HG03045 (cell line): ENCODE results near the gene ZNF618.

Experiments used
- ATAC-seq: cut with Tn5 transposase; IDR thresholded peaks from one replicate; pipeline ENCODE4 v1.9.1; 2021; ENCODE audit warnings: mild to moderate bottlenecking, moderate library complexity; ENCODE audit not compliant: unreplicated experiment

Gene ZNF618

DNA sequence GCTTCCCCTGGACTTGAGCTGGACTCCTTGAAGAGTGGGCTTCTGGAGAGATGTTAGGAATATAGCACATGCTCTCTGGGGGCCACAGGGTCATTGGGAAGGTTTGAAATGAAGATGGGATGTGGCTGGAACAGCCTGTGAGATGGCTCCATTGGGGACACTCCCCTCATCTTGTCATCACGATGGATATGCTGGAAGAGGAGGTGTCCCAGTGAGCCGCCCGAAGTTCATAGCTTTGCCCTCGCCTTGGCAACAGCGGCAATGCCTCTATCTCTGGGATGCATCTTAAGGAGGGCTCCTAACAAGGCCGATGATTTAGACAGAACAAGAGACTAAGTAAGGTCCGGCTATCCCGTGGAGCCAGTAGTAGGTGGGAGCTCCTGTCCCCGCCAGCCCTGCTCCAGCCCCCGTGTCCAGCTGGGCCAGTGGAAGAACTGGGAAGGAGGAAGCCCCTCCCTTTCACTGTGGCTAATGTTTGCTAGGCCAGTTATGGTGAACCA, 178.1 kb downstream of the ZNF618 start:
- ATAC-seq = no peak

DNA sequence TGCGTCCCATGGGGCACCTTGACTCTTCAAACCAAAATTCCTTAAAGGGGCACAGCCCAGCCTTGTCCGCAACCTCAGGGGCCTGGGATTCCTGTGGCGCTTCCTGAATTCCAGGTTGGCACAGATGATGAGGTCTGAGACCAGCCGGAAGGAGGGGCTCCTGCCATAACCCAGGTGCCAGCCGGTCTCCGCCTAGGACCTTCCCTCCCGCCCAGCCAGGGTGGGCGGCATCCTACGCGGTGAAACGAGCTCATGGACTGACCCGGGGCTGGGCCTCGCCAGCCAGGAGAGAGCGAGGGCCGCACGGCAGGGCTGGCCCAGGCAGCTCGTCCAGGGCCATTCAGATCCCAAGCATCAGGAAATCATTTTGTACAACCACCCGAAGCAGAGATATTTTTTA, 179.0 kb downstream of the ZNF618 start:
- ATAC-seq = no peak

DNA sequence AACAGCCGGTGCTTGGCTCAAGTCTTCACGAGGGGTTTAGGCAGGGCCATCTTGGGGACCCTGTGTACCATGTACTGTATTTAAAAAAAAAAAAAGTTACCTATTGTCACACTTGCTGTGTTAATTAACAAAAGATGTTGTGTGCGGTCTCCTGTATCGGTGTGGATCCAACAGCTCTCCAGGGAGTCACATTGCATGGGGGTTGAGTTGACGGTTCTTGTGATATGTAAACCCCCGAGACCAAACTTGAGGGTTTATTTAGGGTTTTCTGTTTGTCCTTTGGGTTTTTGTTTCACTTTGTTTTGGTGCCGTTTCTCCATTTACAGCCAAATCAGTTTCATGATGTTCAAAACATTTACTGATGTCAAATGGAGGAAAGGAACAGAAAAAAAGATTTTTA, 179.8 kb downstream of the ZNF618 start:
- ATAC-seq = no peak

DNA sequence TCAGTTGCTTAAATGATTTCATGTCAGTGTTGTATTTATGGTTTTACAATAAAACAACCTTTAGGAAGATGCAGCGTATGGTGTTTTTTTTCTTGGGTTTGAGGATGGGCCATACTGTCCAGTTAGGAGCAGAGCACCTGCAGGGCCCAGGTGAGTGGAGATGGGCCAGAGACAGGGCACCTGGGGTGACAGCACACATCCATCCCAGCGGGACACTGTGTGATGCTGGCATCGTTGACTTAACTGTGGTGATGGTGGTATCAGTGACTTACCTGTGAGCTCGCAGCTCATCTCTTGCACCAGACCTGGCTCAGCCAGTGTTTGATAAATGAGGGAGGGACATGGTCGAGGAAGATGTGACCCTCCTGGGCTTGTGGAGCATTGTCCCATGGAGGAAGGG, 180.4 kb downstream of the ZNF618 start:
- no peak for ATAC-seq

DNA sequence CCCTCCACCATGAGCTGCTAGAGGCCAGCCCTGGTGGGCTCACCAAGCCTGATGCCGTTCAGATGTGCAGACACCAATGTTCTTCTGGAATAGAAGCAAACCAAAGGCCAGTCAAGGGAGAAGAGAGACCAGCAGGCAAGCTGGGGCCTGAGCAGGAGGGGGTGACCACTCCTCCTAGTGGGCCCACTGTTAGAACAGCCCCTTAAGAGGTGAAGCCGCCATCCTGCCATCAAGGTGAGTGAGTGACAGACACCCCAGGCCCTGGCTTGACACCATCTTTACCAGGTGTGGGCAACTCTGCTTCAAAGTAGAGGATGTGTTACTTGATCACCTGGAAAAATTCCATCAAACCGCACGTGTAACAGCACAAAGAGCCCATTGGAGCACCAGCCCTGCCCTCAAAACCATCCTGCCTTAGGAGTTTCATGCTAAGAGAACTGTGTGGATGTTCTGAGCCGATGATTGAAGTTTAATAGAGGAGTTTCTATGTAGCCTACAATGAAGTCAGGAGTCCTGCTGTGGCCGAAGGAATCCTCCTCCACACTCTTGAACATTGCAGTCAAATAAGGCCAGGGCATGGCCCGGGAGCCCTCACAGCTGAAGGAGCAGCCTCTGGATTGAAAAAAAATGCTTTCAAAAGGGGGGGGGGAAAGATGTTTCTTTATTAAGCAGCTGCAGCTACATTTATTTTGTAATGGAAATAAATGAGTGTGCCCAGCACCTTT, 181.2 kb downstream of the ZNF618 start:
- ATAC-seq = no peak

DNA sequence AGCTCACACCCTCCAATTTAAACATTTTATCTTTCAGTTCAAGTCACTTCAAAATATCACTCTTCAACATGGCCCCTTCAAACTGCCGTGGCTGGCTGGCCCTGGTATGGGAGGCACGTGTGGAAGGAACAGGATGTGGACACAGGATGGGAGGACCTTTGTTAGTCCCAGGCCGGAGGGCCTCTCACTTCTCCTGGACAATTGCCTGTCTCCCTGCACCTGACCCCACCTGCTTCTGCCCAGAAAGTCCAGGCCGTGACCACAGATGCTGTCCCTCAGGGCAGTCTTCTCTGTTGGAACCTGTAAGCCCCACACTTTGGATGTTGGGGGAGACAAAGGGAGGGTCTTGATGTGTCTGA, 182.6 kb downstream of the ZNF618 start:
- ATAC-seq = no peak

DNA sequence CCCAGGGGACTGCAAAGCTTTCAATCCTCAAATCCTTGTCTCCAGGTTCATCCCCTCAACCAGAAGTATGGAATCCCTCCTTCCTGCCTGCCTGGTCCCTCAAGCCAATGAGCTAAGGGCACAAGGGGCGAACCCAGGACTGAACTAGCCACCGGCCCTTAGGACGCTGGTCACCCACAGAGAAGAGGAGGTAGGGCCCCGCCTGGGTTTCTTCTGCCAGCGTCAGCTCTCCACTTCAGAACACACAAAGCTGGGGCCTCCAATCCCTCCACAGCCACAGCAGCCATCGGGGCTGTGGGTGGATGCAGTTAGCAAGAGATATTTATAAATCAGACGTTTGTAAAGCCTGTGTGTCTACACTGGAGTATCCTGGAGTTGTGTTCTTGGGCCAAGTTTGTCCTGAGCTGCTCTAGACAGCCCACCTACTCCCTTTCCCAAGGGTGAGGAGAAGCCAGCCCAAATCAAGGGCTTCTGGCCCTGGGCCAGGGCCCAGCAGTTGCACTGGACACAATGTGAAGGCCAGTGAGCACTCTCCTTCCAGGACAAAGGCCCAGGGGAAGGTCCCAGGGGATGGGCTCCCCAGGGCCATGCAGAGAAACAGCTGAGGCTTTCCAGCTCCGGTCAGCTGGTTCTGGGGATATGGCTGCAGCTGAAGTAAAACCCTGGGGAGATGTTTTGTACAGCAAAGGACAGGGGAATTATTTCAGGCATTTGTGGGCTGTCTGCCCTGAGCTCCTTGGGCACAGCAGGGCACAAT, 183.1 kb downstream of the ZNF618 start:
- no peak for ATAC-seq

DNA sequence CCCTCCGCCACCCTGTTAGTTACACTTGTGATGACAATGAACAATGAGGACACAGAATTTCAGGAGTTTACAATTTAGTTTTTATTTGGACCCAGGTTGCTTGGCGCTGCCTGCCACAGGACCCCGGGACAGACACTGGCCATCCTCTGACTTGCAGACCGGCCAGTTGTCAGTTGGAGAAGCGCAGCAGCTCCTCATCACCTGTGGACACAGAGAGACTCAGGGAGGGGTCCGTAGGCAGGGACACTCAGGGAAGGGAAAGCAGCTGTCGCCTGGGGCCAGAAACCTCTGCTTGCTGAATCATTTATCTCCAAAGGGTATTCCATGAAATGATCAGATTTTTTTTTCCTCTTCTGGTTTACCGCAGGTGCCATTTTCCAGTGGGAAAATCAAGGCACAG, 184.0 kb downstream of the ZNF618 start:
- no peak for ATAC-seq

DNA sequence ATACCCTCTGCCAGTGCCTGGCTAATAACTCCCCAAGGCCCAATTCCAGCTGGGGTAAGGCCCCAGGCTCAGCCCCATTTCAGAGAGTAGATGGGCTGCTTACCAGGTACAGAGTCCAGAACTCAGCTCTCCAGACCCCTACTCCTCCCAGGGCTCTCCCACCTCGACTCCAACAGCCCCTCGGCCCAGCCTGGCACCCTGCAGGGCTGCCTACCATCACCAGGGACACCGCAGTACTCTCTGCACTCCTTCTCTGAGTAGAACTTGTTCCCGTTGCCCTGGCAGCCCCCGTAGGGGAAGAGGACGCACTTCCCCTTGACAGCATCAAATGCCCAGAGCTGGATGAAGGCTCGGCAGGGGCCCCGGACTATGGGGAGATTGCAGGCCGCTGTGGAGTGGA, 184.6 kb downstream of the ZNF618 start:
- no peak for ATAC-seq

DNA sequence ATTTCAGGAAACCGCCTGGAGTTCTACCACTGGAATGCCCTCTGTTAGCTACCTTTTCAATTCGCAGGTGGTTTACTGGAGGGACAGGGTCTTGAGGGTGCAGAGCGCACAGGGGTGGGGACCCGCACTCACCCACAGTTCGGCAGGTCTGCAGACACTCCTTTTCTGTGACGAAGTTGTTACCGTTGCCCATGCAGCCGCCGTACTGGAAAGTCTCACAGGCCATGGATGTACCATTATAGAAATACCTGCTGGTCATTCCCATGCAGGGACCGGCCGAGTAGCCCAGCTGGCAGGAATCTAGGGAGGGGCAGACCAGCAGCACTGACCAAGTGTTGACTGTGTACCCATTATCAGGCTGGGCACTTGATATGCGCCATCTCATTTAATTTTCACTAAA, 185.2 kb downstream of the ZNF618 start:
- no peak for ATAC-seq

DNA sequence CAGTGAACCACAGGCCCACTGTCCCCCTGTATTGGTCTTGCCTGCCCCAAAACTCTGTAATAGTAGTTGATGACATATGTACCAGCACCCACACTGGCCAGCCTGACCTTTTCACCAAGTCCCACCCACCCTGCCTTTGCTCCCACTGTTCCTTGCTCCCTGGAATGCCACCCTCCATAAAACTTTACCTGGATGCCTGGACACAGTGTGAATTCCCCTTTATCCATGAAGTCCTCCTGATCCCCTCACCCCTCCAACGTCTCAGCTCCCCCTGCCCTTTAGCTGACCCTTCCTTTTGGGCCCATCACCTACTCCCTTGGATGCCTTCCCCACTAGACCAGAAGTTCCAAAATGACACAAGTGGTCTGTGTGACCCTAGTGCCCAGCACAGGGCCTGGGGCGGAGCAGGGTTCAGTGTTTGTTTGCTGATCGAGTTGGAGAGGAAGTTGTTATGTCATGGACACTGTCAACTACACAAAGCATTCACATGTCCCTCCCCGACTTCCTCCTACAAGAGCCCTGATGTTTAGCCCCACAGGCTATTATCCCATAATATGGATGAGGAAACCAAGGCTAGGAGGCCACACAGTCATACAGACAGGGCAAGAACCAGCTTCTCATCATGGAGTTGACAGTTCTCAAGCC, 185.8 kb downstream of the ZNF618 start:
- no peak for ATAC-seq

DNA sequence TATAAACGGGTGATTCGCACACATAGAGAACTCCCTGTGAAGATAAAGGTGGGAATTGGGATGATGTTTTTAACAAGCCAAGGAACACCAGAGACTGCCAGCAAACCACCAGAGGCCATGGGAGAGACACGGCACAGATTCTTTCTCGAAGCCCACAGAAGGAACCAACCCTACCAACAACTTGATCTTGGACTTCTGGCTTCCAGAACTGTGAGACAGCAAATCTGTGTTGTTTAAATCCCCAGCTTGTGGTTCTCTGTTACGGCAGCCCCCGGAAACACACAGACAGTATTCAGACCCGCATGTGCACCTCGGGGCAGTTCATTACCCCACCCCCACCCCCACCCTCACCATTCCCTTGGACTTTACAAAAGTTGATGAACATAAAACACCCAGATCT, 189.2 kb downstream of the ZNF618 start:
- ATAC-seq = no peak

DNA sequence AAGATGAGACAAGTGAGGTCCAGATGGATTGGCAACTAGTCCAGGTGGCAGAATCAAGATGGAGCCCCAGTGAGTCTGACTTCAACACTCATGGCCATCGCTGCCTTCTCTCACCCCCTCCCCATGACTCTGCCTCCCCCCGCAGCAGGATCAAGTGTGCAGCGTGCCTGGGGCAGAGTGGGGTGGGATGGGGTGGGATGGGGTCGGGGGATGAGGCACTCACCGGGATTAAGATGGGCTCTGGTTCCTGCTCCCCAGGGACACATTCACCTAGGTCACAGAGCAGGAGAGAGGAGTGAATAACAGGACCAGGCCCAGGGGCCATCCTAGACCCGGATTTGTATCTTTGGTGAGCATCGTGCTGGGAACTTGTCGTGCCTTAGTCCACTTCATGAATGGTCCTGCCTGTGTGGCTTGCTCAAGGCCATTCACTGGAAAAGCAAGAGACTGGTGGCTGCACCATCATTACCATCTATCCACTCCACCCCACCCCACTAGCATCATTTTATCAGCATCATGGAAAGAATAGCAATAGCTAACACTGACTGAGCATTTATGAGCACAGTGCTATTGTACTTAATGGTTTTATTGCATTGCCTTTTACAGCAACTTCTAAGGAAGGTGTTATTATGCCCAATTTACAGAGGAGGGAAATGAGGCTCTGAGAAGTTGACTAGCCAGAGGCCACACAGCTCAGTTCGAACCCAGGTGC, 193.5 kb downstream of the ZNF618 start:
- ATAC-seq = no peak

DNA sequence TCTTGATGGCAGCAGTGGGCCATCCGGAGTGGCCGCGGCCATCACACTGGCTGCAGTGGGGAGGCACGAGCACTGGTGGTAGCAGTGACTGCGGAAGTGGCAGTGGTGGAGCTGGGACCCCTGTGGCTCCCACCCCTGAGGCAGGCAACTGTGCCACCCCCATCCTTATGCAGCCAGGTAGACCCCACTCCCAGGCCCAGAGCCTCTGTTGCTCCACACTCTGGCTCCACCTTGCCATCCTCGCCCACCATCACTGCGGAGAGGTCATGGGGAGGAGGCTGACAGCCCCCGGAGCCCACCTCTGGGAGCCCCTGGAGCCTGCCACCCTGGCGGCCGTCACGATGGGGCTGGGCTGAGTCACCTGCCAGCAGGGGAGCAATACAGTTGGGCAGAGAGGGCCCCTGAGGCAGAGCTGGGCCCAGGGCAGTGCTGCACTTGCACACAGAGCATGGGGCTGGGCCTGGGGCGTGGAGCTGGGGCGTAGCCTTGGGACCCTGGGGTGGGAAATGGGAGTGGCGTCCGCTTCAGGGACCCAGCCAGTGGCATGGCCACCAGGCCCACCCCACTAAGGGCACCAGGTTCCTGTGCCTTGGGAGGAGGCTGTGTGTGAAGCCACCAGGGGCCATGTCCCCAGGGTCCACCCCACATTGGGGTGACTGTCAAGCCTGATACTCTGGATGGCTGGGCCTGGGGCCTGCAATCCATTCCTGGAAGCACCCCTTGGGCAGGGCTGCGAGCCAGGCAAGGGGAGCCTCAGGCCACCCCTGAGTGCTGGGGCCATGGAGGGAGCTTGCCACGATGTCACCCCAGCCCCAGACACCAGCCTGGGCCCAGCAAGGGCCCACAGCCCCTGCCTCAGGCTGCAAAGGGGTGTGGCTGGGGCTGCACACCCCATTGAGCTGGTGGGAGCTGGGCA, 194.3 kb downstream of the ZNF618 start:
- ATAC-seq = no peak

DNA sequence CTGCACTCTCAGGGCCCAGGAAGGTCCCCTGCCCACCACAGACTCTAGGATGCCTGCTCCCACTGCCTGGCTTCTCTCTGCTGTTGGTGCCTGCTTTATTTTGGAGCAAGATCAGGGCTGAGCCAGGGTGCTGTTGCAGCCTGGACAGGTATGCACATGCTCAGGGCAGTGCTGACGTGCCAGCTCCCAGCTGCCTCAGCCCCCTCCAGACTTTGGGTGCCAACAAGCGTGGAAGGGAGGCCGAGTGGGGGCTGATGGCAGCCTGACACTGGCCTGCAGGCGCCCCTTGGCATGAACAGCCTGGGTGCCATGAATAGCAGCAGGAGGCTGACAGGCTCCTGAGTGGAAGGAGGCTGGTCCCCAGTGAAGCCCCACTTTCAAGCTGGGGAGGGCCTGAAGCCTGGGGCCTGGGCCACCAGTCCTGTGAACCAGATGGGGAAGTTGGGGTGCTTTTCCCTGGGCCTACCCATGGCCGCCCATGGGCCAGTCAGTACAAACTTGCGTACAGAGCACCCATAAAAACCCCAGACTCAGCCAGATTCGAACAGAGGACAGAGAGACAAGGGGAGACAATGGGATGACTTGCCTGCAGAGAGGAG, 195.2 kb downstream of the ZNF618 start:
- no peak for ATAC-seq

DNA sequence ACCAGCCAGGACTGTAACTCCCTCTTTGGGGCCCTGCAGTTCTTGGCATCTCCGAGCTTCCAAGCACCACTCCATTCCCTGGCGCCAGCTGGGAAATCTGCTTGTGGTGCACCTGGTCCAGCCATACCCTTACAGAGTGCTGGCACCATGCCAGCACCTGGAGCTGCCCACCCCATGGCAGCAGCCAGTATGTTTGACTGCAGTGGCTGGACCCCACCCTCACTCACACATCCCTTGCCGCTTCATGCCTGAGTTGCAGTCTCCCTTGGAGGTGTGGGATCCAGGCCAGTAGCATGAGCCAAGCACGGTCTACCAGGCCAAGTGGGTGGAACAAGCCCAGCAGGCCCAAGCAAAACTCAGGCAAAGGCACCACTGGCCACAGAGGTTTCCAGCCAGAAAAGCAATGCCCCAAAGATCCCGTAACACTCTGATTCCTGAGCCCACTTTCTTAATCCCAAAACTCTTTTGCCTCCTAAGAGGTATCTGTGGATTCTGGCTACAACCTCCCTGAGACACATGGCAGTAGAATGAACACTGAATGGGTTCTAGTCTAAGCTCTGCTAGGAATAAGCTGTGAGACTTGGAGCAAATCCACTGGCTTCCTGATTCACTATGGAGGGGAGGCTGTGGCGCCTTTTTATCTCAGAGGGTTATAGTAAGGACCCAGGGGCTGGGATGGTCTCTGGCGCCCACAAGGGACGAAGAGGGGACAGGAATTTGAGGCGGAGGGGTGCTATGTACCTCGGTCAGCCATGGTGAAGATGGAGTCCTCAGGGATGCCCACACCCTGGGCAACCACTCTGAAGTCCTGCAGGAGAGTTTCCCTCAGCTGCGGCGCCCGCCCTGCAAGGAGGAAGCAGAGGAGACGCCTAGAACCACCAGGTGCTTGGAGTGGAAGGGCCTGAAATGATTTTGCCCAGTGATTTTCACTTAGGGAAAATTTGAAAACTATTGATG, 196.4 kb downstream of the ZNF618 start:
- ATAC-seq = no peak

DNA sequence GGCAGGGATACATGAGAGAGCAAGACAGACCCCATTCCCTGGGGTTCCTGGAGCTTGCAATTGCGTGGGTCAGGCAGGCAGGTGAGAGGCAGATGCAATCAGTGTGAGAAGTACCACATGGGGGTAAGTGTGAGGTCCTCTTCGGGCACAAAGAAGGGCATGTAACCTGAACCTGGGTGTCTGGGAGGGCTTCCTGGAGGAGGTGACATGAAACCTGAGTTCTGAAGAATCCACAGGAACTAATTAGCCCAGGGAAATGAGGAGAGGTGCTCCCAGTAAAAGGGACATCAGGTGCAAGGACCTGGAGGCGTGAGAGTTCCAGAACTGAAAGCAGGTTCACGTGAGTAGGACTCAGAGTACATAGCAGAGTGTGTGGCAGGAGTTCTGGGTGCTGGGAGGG, 199.5 kb downstream of the ZNF618 start:
- no peak for ATAC-seq

DNA sequence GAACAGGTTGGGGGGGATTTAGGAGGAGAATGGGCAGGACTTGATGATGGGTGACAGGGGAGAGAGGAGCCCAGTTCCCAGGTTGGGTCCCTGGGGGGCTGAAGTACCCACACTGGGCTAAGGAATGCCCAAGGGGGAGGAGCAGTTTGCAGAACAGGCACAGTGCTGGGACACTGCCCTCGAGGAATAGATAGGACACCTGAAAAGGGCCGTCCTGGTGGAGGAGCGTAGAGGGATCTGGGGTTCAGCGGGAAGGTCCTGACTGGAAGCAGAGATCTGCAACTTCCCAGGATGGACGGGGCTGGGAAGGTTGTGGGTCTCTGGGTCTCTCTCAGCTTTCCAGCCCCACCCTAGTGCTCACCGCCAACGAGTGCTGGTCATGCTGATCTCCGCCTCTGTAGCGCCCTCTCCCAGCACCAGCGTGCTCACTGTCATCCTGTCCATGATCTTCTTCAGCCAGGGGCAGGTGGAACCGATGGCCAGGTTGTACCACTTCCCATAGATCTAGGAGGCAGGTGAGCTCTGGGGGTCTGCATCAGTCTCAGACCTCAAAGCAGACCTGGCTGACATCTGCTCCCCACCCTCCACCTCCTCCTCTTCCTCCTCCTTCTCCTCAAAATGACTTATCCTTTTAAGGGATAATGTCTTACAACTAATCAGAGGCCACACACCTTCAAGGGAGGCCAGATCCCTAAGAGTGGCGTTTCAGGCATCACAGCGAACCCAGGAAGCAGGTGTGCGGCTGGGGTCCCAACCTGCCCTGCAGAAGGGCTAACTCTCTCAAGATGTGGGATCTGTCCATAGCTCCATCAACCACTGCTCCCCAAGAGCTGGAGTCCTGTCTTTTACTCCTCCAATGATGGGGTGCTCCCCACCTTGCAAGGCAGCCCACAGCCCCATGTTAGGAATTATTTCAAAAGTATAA, 200.4 kb downstream of the ZNF618 start:
- ATAC-seq = no peak
